Uterus (tissue), 4 donors: Measurements from ENCODE around the gene DEPDC5. TPM values are rescaled to one million over a fixed set of nuclear protein-coding genes. Genes with fewer than 3 reads are reported as not detected.
A peak's percentile ranks its signal among the peaks of the same experiment; 100 is the strongest.

Source experiments
- DNase-seq, 2 donors: peaks; one replicate each; pipeline ENCODE4 v3.0.0-alpha.2; 2019 to 2020
- H3K27ac ChIP-seq, 2 donors: fragments of 200-600 bp; sonication (generic); 1 replicate in 1 of 2; 2 replicates in 1 of 2; pipeline ENCODE4 v1.5.1; 2016 to 2018
- H3K27me3 ChIP-seq, 2 donors: fragments of 200-600 bp; sonication (generic); one replicate each; pipeline ENCODE4 v1.5.1; 2018 to 2019; ENCODE audit warnings: control low read depth in 1 of 2
- H3K36me3 ChIP-seq, 2 donors: fragments of 200-600 bp; sonication (generic); one replicate each; pipeline ENCODE4 v1.5.1; 2019; ENCODE audit warnings: control low read depth in 1 of 2
- H3K4me1 ChIP-seq, 2 donors: fragments of 200-600 bp; sonication (generic); one replicate each; pipeline ENCODE4 v1.5.1; 2018 to 2019; ENCODE audit warnings: control low read depth in 1 of 2
- H3K4me3 ChIP-seq, 2 donors: fragments of 200-600 bp; sonication (generic); 1 replicate in 1 of 2; 2 replicates in 1 of 2; pipeline ENCODE4 v1.5.1; 2018 to 2019; ENCODE audit warnings: mild to moderate bottlenecking in 1 of 2
- H3K9me3 ChIP-seq, 2 donors: fragments of 200-600 bp; sonication (generic); one replicate each; pipeline ENCODE4 v1.5.1; 2019; ENCODE audit warnings: control low read depth in 1 of 2
- CTCF ChIP-seq, 4 experiments: fragments of 200-600 bp in 2 of 4; fragments of 450-650 bp in 2 of 4; sonication (generic) in 2 of 4; IDR thresholded peaks; one replicate each; pipeline ENCODE4 v1.5.1; 2016 to 2019; ENCODE audit warnings: antibody characterized with exemption in 4 of 4, mild to moderate bottlenecking in 2 of 4, moderate library complexity in 1 of 4
- POLR2A ChIP-seq, 2 donors: fragments of 450-650 bp; IDR thresholded peaks; one replicate each; pipeline ENCODE4 v1.6.1; 2016; ENCODE audit warnings: antibody characterized with exemption in 2 of 2, mild to moderate bottlenecking in 1 of 2, moderate library complexity in 1 of 2
- intact Hi-C: fragments of 100-400 bp; cut with DNase I; formaldehyde crosslinking; loops from one replicate; pipeline ENCODE4 v1.15.1; 2023; ENCODE audit warnings: low total_unique reads
- total RNA-seq, 4 donors: library from RNA; depleted of rRNA in 3 of 4; stranded (reverse); fragments of >200 nt in 3 of 4; gene quantifications; one replicate each; pipeline versions ENCODE4 v1.1.0 to v1.2.4, GENCODE V29; 2014 to 2023
- donor health status: DM: yes; HTN: yes; CAD: no.

The DEPDC5 gene
- total RNA-seq, 4 donors from 2014 or later, result 9.1 to 180 (median 37.2) TPM

DNA sequence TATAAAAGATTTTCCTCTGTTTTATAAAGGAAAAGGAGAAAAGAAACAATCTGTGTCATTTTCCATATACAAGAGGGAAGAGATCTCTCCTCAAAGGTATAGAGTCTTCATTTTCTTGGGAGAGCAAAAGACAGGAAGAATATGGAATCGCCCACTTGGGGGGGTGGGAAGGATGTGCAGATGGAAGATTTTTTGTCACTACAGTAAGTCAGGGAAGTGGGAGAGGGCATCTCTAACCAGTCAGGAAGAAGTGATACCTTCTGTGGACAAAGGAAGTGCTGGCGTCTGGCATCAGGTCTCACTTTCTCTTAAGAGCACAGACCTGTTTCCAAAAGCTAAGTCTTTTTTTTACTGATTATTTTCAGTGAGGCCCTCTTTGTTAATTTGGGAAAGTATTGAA lies 5.3 kb upstream of the DEPDC5 start:
- Histone ChIP-seq H3K9me3 (no peaks in the 10 kb centered on the region), H3K27me3 (no peaks in the 10 kb centered on the region), H3K4me1 (no peaks in the 10 kb centered on the region), H3K4me3 (peak overlapping the region in 1 of 2 donors; percentile 93), H3K27ac (no peak overlapping the region), H3K36me3 (no peaks in the 10 kb centered on the region)
- no peak for DNase-seq
- intact Hi-C loops, result no loop called here
- TF ChIP-seq CTCF (IDR thresholded peaks at IDR 0.05) (no peak), POLR2A (IDR thresholded peaks at IDR 0.05) (no peak)

- intact Hi-C loops, result no loop called here
- H3K9me3 ChIP-seq, result no peaks in the 10 kb centered on the region
- TF ChIP-seq CTCF (IDR thresholded peaks at IDR 0.05), result peak in 2 of 4 experiments; percentile 25 to 29
- TF ChIP-seq POLR2A (IDR thresholded peaks at IDR 0.05), result peak; percentile 48 to 76
- no peaks in the 10 kb centered on the region for H3K27me3 ChIP-seq
- H3K36me3 ChIP-seq, result no peaks in the 10 kb centered on the region
- H3K27ac ChIP-seq, result peak within 1 kb of the TSS; percentile 85 to 88
- peak; percentile 98 for DNase-seq
- H3K4me1 ChIP-seq, result no peaks in the 10 kb centered on the region
- peak within 1 kb of the TSS; percentile 93 to 96 for H3K4me3 ChIP-seq
These were observed 4.0 kb upstream of the DEPDC5 start, which contains the start of gene PRR14L for GRCh38 chr22:31749636-31750364. TSS of gene PRR14L (minus strand) at chr22:31750132. CDS start at chr22:31738860, 11,272 bp downstream.

GRCh38 chr22:31750365-31751284 lies 3.2 kb upstream of the DEPDC5 start:
- DNase-seq, result no peak
- peak overlapping the region; percentile 85 to 88 for H3K27ac ChIP-seq
- H3K4me3 ChIP-seq, result peak overlapping the region; percentile 93 to 96
- H3K9me3 ChIP-seq, result no peaks in the 10 kb centered on the region
- TF ChIP-seq POLR2A (IDR thresholded peaks at IDR 0.05) (no peak), CTCF (IDR thresholded peaks at IDR 0.05) (no peak)
- intact Hi-C loops, result no loop called here
- H3K36me3 ChIP-seq, result no peaks in the 10 kb centered on the region
- H3K27me3 ChIP-seq, result no peaks in the 10 kb centered on the region
- no peaks in the 10 kb centered on the region for H3K4me1 ChIP-seq

- H3K36me3 ChIP-seq, result no peaks in the 10 kb centered on the region
- H3K9me3 ChIP-seq, result no peaks in the 10 kb centered on the region
- intact Hi-C loops, result no loop called here
- DNase-seq, result no peak
- no peak for TF ChIP-seq CTCF (IDR thresholded peaks at IDR 0.05)
- no peak for TF ChIP-seq POLR2A (IDR thresholded peaks at IDR 0.05)
- H3K27ac ChIP-seq, result peak overlapping the region; percentile 90 to 92
- H3K4me3 ChIP-seq, result no peak overlapping the region
- H3K27me3 ChIP-seq, result no peaks in the 10 kb centered on the region
- no peaks in the 10 kb centered on the region for H3K4me1 ChIP-seq
These were observed 1.5 kb upstream of the DEPDC5 start for GRCh38 chr22:31752096-31752847.
